ENCODE results near the gene FAM168A.

The FAM168A gene

GRCh38 chr11:73388265-73389133, 209.4 kb downstream of the FAM168A start:
- Mint-ChIP-seq H3K27me3 (no peaks in the 10 kb centered on the region), H3K27ac (peak overlapping the region; percentile 80), H3K36me3 (peaks cover 7% of the 10 kb centered on the region), H3K4me1 (peaks cover 47% of the 10 kb centered on the region), H3K9me3 (no peaks in the 10 kb centered on the region), H3K4me3 (no peak overlapping the region)
- no peak for DNase-seq
- CTCF ChIA-PET: interaction anchor here (1.3 kb wide), 1 partner anchor 37 kb away, joined by 6 read pairs; no protein-coding TSS in a partner anchor

GRCh38 chr11:73387594-73388264, 210.2 kb downstream of the FAM168A start:
- peaks cover 2% of the 10 kb centered on the region for H3K36me3 Mint-ChIP-seq
- peak overlapping the region; percentile 82 for H3K27ac Mint-ChIP-seq
- CTCF ChIA-PET: interaction anchor here (1.2 to 1.5 kb wide), 3 partner anchors 37 to 238 kb away, joined by 4 to 6 read pairs (median 6); no protein-coding TSS in a partner anchor
- no peak overlapping the region for H3K4me3 Mint-ChIP-seq
- H3K9me3 Mint-ChIP-seq: no peaks in the 10 kb centered on the region
- H3K27me3 Mint-ChIP-seq: no peaks in the 10 kb centered on the region
- peaks cover 54% of the 10 kb centered on the region for H3K4me1 Mint-ChIP-seq
- no peak for DNase-seq

- H3K4me1 Mint-ChIP-seq: peaks cover 63% of the 10 kb centered on the region
- peaks cover 2% of the 10 kb centered on the region for H3K36me3 Mint-ChIP-seq
- no peaks in the 10 kb centered on the region for H3K27me3 Mint-ChIP-seq
- peak overlapping the region; percentile 82 for H3K27ac Mint-ChIP-seq
- H3K4me3 Mint-ChIP-seq: no peak overlapping the region
- DNase-seq: no peak
- H3K9me3 Mint-ChIP-seq: no peaks in the 10 kb centered on the region
- CTCF ChIA-PET: interaction anchor here (1.2 to 1.5 kb wide), 2 partner anchors 36 to 239 kb away, joined by 4 to 6 read pairs; no protein-coding TSS in a partner anchor
Measured at GRCh38 chr11:73386546-73386945, 211.4 kb downstream of the FAM168A start.

GRCh38 chr11:73386016-73386415, 211.9 kb downstream of the FAM168A start:
- DNase-seq: no peak
- H3K27ac Mint-ChIP-seq: peak overlapping the region; percentile 82
- H3K27me3 Mint-ChIP-seq: no peaks in the 10 kb centered on the region
- no peak overlapping the region for H3K4me3 Mint-ChIP-seq
- CTCF ChIA-PET: interaction anchor here (1.3 to 1.8 kb wide), 4 partner anchors 7 to 49 kb away, joined by 3 to 7 read pairs (median 5); no protein-coding TSS in a partner anchor
- peaks cover 2% of the 10 kb centered on the region for H3K36me3 Mint-ChIP-seq
- no peaks in the 10 kb centered on the region for H3K9me3 Mint-ChIP-seq
- peaks cover 66% of the 10 kb centered on the region for H3K4me1 Mint-ChIP-seq

- H3K9me3 Mint-ChIP-seq: no peaks in the 10 kb centered on the region
- H3K4me1 Mint-ChIP-seq: peaks cover 67% of the 10 kb centered on the region
- H3K36me3 Mint-ChIP-seq: peaks cover 2% of the 10 kb centered on the region
- no peak overlapping the region for H3K4me3 Mint-ChIP-seq
- CTCF ChIA-PET: interaction anchor here (0.9 to 1.8 kb wide), 9 partner anchors 8 to 275 kb away, joined by 3 to 14 read pairs (median 4); no protein-coding TSS in a partner anchor
- DNase-seq: peak; percentile 47
- H3K27me3 Mint-ChIP-seq: no peaks in the 10 kb centered on the region
- peak overlapping the region; percentile 82 for H3K27ac Mint-ChIP-seq
Measured at GRCh38 chr11:73384872-73385689, 212.8 kb downstream of the FAM168A start.

- Mint-ChIP-seq H3K27ac (peak overlapping the region; percentile 82), H3K36me3 (peaks cover 2% of the 10 kb centered on the region), H3K4me3 (no peak overlapping the region), H3K4me1 (peaks cover 72% of the 10 kb centered on the region), H3K27me3 (no peaks in the 10 kb centered on the region), H3K9me3 (no peaks in the 10 kb centered on the region)
- no peak for DNase-seq
- CTCF ChIA-PET: interaction anchor here (0.8 to 1.8 kb wide), 10 partner anchors 9 to 276 kb away, joined by 3 to 14 read pairs (median 4); no protein-coding TSS in a partner anchor
Measured at GRCh38 chr11:73384531-73384871, 213.4 kb downstream of the FAM168A start.

- CTCF ChIA-PET: interaction anchor here (0.8 to 1.8 kb wide), 5 partner anchors 9 to 34 kb away, joined by 3 to 14 read pairs (median 4); no protein-coding TSS in a partner anchor
- Mint-ChIP-seq H3K27me3 (no peaks in the 10 kb centered on the region), H3K4me1 (peaks cover 77% of the 10 kb centered on the region), H3K4me3 (no peak overlapping the region), H3K27ac (peak overlapping the region; percentile 82), H3K36me3 (peaks cover under 1% of the 10 kb centered on the region), H3K9me3 (no peaks in the 10 kb centered on the region)
- no peak for DNase-seq
Measured at GRCh38 chr11:73384125-73384441, 213.8 kb downstream of the FAM168A start.

- H3K4me3 Mint-ChIP-seq: no peak overlapping the region
- CTCF ChIA-PET: interaction anchor here (0.8 to 1.5 kb wide), 6 partner anchors 10 to 277 kb away, joined by 3 to 7 read pairs (median 4); no protein-coding TSS in a partner anchor
- no peaks in the 10 kb centered on the region for H3K9me3 Mint-ChIP-seq
- no peaks in the 10 kb centered on the region for H3K36me3 Mint-ChIP-seq
- H3K27me3 Mint-ChIP-seq: no peaks in the 10 kb centered on the region
- H3K4me1 Mint-ChIP-seq: peaks cover 82% of the 10 kb centered on the region
- peak overlapping the region; percentile 82 for H3K27ac Mint-ChIP-seq
- no peak for DNase-seq
Measured at GRCh38 chr11:73383249-73384124, 214.4 kb downstream of the FAM168A start.

GRCh38 chr11:73382747-73383146, 215.2 kb downstream of the FAM168A start:
- H3K4me3 Mint-ChIP-seq: no peak overlapping the region
- no peak overlapping the region for H3K27ac Mint-ChIP-seq
- CTCF ChIA-PET: interaction anchor here (1.0 to 1.5 kb wide), 5 partner anchors 11 to 277 kb away, joined by 3 to 7 read pairs (median 4); no protein-coding TSS in a partner anchor
- H3K36me3 Mint-ChIP-seq: no peaks in the 10 kb centered on the region
- no peak for DNase-seq
- no peaks in the 10 kb centered on the region for H3K9me3 Mint-ChIP-seq
- no peaks in the 10 kb centered on the region for H3K27me3 Mint-ChIP-seq
- H3K4me1 Mint-ChIP-seq: peaks cover 83% of the 10 kb centered on the region

GRCh38 chr11:73382183-73382582, 215.7 kb downstream of the FAM168A start:
- no peak overlapping the region for H3K27ac Mint-ChIP-seq
- H3K9me3 Mint-ChIP-seq: no peaks in the 10 kb centered on the region
- CTCF ChIA-PET: interaction anchor here (1.3 kb wide), 1 partner anchor 243 kb away, joined by 5 read pairs; no protein-coding TSS in a partner anchor
- no peak for DNase-seq
- peaks cover 84% of the 10 kb centered on the region for H3K4me1 Mint-ChIP-seq
- peaks cover 1% of the 10 kb centered on the region for H3K36me3 Mint-ChIP-seq
- H3K4me3 Mint-ChIP-seq: no peak overlapping the region
- H3K27me3 Mint-ChIP-seq: no peaks in the 10 kb centered on the region

GRCh38 chr11:73381589-73381988, 216.3 kb downstream of the FAM168A start:
- H3K27ac Mint-ChIP-seq: no peak overlapping the region
- CTCF ChIA-PET: no interaction called here
- no peak overlapping the region for H3K4me3 Mint-ChIP-seq
- H3K9me3 Mint-ChIP-seq: no peaks in the 10 kb centered on the region
- peaks cover 5% of the 10 kb centered on the region for H3K36me3 Mint-ChIP-seq
- DNase-seq: no peak
- peaks cover 81% of the 10 kb centered on the region for H3K4me1 Mint-ChIP-seq
- H3K27me3 Mint-ChIP-seq: no peaks in the 10 kb centered on the region

- peaks cover 5% of the 10 kb centered on the region for H3K36me3 Mint-ChIP-seq
Measured at GRCh38 chr11:73380897-73381410, 217.0 kb downstream of the FAM168A start.

More at GRCh38 chr11:73380897-73381410, 217.0 kb downstream of the FAM168A start:
- no peak for DNase-seq
- H3K27me3 Mint-ChIP-seq: no peaks in the 10 kb centered on the region
- CTCF ChIA-PET: interaction anchor here (1.2 kb wide), 1 partner anchor 29 kb away, joined by 4 read pairs; no protein-coding TSS in a partner anchor
- H3K27ac Mint-ChIP-seq: no peak overlapping the region
- H3K4me1 Mint-ChIP-seq: peaks cover 75% of the 10 kb centered on the region
- no peak overlapping the region for H3K4me3 Mint-ChIP-seq
- no peaks in the 10 kb centered on the region for H3K9me3 Mint-ChIP-seq

Measured in activated naive CD4-positive, alpha-beta T cell treated with anti-CD3 and anti-CD28 coated beads, Interleukin-2, amount 10 ng/mL, durations not matched to agents 7 days and 5 days (primary cell).